HuH-7.5 (cell line): ENCODE data around the gene SLC14A1.

Source experiments
- DNase-seq: peaks from one replicate; pipeline ENCODE4 v3.0.0; 2011; ENCODE audit warnings: low spot score

The SLC14A1 gene

GRCh38 chr18:45723567-45724355, at the start of gene SLC14A1:
SLC14A1 (plus strand) TSS chr18:45724181; CDS start chr18:45730321, 6,140 bp downstream.
- no peak for DNase-seq

GRCh38 chr18:45677276-45677807, 46.6 kb upstream of the SLC14A1 start:
- no peak for DNase-seq

GRCh38 chr18:45678441-45678840, 45.5 kb upstream of the SLC14A1 start:
- DNase-seq: no peak

- DNase-seq: no peak
These were observed 45.1 kb upstream of the SLC14A1 start for GRCh38 chr18:45678850-45679249.

- DNase-seq: no peak
These were observed 43.8 kb upstream of the SLC14A1 start for GRCh38 chr18:45680066-45680690.

- DNase-seq: no peak
These were observed 41.8 kb upstream of the SLC14A1 start for GRCh38 chr18:45682181-45682580.

- no peak for DNase-seq
These were observed 39.5 kb upstream of the SLC14A1 start for GRCh38 chr18:45684341-45685115.

- DNase-seq: no peak
These were observed 36.9 kb upstream of the SLC14A1 start for GRCh38 chr18:45686891-45687611.

- DNase-seq: no peak
These were observed 36.4 kb upstream of the SLC14A1 start for GRCh38 chr18:45687621-45688020.

- no peak for DNase-seq
These were observed 35.9 kb upstream of the SLC14A1 start for GRCh38 chr18:45688113-45688512.

- DNase-seq: no peak
These were observed 35.1 kb upstream of the SLC14A1 start for GRCh38 chr18:45688833-45689232.

- no peak for DNase-seq
These were observed 34.6 kb upstream of the SLC14A1 start for GRCh38 chr18:45689396-45689795.

- DNase-seq: peak; percentile 13
These were observed 32.8 kb upstream of the SLC14A1 start for GRCh38 chr18:45690975-45691815.

GRCh38 chr18:45691816-45692179, 32.2 kb upstream of the SLC14A1 start:
- DNase-seq: no peak

GRCh38 chr18:45702708-45703265, 21.2 kb upstream of the SLC14A1 start:
- DNase-seq: no peak

GRCh38 chr18:45708831-45709230, 15.2 kb upstream of the SLC14A1 start:
- DNase-seq: no peak

- no peak for DNase-seq
These were observed 11.9 kb upstream of the SLC14A1 start for GRCh38 chr18:45712061-45712460.

GRCh38 chr18:45713239-45713638, 10.7 kb upstream of the SLC14A1 start:
- no peak for DNase-seq

GRCh38 chr18:45715212-45715780, 8.7 kb upstream of the SLC14A1 start:
- no peak for DNase-seq

GRCh38 chr18:45719106-45719505, 4.9 kb upstream of the SLC14A1 start:
- DNase-seq: no peak
